Neural cell (in vitro differentiated cells): Measurements from ENCODE around the gene NEURL3.

Experiments
- EP300 ChIP-seq: fragments of 450-650 bp; conservative IDR thresholded peaks from 2 replicates; pipeline ENCODE4 v1.6.1; 2014; ENCODE audit warnings: antibody characterized with exemption, mild to moderate bottlenecking, moderate library complexity; ENCODE audit not compliant: poor library complexity, severe bottlenecking
- EZH2 ChIP-seq: fragments of 200-600, 300-800 bp; shearing (Covaris generic), sonication (generic); IDR thresholded peaks from 2 replicates; pipeline ENCODE4 v1.6.1; 2014; ENCODE audit warnings: antibody characterized with exemption, low read length, borderline replicate concordance, mild to moderate bottlenecking; ENCODE audit not compliant: insufficient read depth, poor library complexity, severe bottlenecking
- SMC3 ChIP-seq: fragments of 450-650 bp; conservative IDR thresholded peaks from 2 replicates; pipeline ENCODE4 v1.6.1; 2014; ENCODE audit warnings: antibody characterized with exemption, mild to moderate bottlenecking, moderate library complexity; ENCODE audit not compliant: poor library complexity
- TF ChIP-seq, protein P1 (sequence below): fragments of 450-650 bp; IDR thresholded peaks from 2 replicates; pipeline ENCODE4 v1.5.1; 2014; ENCODE audit warnings: antibody characterized with exemption, mild to moderate bottlenecking, moderate library complexity; ENCODE audit not compliant: poor library complexity, severe bottlenecking
- TF ChIP-seq, protein P2 (sequence below): IDR thresholded peaks from 2 replicates; pipeline ENCODE4 v1.6.1; 2012; ENCODE audit warnings: borderline replicate concordance

- no peak for TF ChIP-seq EZH2
- TF ChIP-seq, protein P1, sequence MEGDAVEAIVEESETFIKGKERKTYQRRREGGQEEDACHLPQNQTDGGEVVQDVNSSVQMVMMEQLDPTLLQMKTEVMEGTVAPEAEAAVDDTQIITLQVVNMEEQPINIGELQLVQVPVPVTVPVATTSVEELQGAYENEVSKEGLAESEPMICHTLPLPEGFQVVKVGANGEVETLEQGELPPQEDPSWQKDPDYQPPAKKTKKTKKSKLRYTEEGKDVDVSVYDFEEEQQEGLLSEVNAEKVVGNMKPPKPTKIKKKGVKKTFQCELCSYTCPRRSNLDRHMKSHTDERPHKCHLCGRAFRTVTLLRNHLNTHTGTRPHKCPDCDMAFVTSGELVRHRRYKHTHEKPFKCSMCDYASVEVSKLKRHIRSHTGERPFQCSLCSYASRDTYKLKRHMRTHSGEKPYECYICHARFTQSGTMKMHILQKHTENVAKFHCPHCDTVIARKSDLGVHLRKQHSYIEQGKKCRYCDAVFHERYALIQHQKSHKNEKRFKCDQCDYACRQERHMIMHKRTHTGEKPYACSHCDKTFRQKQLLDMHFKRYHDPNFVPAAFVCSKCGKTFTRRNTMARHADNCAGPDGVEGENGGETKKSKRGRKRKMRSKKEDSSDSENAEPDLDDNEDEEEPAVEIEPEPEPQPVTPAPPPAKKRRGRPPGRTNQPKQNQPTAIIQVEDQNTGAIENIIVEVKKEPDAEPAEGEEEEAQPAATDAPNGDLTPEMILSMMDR: no peak
- TF ChIP-seq SMC3: no peak
- TF ChIP-seq, protein P2, sequence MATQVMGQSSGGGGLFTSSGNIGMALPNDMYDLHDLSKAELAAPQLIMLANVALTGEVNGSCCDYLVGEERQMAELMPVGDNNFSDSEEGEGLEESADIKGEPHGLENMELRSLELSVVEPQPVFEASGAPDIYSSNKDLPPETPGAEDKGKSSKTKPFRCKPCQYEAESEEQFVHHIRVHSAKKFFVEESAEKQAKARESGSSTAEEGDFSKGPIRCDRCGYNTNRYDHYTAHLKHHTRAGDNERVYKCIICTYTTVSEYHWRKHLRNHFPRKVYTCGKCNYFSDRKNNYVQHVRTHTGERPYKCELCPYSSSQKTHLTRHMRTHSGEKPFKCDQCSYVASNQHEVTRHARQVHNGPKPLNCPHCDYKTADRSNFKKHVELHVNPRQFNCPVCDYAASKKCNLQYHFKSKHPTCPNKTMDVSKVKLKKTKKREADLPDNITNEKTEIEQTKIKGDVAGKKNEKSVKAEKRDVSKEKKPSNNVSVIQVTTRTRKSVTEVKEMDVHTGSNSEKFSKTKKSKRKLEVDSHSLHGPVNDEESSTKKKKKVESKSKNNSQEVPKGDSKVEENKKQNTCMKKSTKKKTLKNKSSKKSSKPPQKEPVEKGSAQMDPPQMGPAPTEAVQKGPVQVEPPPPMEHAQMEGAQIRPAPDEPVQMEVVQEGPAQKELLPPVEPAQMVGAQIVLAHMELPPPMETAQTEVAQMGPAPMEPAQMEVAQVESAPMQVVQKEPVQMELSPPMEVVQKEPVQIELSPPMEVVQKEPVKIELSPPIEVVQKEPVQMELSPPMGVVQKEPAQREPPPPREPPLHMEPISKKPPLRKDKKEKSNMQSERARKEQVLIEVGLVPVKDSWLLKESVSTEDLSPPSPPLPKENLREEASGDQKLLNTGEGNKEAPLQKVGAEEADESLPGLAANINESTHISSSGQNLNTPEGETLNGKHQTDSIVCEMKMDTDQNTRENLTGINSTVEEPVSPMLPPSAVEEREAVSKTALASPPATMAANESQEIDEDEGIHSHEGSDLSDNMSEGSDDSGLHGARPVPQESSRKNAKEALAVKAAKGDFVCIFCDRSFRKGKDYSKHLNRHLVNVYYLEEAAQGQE: no peak
- TF ChIP-seq EP300: no peak
These were observed 11.9 kb upstream of the NEURL3 start for GRCh38 chr2:96517079-96517478.
